Measurements from ENCODE around the gene EYA2.

EYA2 gene

DNA sequence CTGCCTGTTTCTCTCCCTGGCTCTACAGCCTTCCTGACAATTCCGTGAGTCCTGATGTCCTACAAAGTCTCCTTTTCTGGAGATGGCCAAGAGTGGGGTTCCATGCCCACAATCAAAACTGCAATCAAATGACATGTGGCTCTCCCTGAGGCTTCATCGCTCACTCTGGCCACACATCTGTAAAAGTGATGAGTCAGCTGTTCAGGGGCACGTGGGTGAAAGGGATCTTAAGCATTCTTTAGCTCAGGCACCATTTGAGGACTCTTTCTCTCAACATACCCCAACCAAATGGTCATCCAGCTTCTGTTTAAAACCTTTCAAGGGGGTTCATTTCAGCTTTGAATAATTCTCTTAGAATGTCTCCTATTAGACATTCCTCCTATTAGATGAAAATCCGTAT lies 42.3 kb upstream of the EYA2 start:
- TF ChIP-seq, protein P1, sequence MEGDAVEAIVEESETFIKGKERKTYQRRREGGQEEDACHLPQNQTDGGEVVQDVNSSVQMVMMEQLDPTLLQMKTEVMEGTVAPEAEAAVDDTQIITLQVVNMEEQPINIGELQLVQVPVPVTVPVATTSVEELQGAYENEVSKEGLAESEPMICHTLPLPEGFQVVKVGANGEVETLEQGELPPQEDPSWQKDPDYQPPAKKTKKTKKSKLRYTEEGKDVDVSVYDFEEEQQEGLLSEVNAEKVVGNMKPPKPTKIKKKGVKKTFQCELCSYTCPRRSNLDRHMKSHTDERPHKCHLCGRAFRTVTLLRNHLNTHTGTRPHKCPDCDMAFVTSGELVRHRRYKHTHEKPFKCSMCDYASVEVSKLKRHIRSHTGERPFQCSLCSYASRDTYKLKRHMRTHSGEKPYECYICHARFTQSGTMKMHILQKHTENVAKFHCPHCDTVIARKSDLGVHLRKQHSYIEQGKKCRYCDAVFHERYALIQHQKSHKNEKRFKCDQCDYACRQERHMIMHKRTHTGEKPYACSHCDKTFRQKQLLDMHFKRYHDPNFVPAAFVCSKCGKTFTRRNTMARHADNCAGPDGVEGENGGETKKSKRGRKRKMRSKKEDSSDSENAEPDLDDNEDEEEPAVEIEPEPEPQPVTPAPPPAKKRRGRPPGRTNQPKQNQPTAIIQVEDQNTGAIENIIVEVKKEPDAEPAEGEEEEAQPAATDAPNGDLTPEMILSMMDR (IDR thresholded peaks at IDR 0.05), result no peak

DNA sequence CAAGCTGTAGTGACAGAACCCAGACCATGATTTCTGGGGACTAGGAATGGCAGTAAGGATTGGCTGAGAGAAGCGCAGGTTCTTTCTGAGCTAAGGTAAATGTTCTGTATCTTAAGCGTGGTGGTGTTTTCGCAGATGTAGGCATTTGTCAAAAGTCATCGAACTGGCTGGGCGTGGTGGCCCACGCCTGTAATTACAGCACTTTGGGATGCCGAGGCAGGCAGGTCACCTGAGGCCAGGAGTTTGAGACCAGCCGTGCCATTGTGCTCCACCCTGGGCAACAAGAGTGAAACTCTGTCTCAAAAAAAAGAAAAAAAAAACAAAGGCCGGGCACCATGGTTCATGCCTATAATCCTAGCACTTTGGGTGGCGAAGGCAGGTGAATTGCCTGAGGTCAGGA lies 40.7 kb upstream of the EYA2 start:
- TF ChIP-seq, protein P1 (IDR thresholded peaks at IDR 0.05), result no peak

GRCh38 chr20:46857061-46857831 lies 37.4 kb upstream of the EYA2 start:
- TF ChIP-seq, protein P1 (IDR thresholded peaks at IDR 0.05), result no peak

- TF ChIP-seq, protein P1 (IDR thresholded peaks at IDR 0.05), result no peak
These were observed 28.8 kb upstream of the EYA2 start for GRCh38 chr20:46865824-46866223.

DNA sequence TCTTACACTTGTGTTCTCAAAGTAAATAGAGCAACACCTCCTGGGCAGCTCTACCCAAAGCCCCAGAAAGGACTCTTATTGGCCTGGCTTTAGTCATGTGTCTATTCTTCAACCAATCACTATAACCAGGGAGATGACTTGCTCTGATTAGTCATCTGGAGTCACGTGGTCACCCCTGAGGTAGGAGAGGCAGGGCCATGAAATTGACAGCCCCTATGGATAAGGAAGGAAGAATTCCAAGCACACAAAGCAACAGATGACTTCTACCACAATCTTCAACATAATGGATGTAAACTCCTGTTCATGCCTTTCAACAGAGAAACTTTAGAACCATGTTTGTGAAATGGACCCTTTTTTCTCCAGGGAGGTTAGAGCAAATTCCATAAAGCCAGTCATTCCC lies 24.6 kb upstream of the EYA2 start:
- TF ChIP-seq, protein P1 (IDR thresholded peaks at IDR 0.05), result no peak

DNA sequence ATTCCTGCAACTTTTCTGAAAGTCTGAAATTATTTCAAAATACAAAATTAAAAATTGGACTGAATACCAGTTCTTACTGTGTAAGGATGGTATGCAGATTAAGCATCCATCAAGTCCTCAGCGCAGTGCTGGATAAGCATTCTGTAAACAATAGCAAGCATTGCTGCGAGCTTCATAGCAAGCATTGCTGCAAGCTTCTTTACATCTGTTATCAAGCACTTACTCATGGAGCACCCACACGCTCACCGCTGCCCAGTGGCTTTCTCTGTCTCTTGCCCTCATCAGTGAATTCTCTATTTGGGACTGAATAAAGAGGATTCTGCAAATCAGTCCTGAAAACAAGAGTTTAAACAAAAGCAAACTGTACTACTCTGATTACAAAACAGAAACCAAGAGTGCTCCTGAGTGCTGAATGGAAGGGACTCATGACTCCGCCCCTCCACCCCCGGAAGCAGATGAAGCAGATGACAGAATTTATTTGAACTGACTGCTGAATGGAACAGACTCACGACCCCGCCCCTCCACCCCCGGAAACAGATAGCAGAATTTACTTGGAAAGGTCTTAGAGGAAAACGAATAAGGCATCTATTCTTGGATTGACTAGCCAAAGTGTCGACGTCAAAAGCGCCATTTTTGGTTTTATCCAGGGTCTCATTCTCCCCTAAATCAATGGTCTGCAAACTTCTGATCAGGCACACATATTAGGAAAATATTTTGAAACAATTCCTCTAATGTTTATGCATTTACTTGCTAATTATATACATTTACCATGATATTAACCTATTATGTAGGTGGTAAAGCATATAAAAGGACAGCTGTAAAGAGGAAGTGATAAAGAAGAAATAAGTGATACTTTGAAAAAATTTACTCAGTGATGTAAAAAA lies 22.1 kb upstream of the EYA2 start:
- TF ChIP-seq, protein P1 (IDR thresholded peaks at IDR 0.05), result no peak

DNA sequence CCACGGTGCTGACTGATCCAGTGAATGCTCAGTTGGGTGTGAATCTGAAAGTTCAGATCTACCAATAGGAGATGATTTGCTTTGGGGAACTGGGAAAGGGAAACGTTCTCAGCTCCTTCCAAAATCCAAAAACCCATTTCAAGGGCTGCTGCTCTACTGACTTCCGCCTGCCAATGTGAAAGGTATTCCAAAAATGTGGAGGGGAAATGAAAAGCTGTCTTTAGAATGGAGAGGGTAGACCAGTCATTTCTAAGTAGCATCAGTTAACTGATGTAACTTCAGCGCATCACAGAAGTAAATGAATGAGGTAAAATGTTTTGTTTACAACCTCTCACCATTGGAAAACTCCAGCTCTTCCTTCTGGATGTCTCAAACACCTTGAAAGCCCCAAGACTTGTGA lies 19.6 kb upstream of the EYA2 start:
- TF ChIP-seq, protein P1 (IDR thresholded peaks at IDR 0.05), result no peak

Measured in LNCAP (cell line).